Ramos (cell line): ENCODE results near the gene PRR23E.

Experiments used
- in situ Hi-C: fragments of 300-500 bp; cut with MboI; formaldehyde crosslinking; loops from one replicate; pipeline ENCODE4 v1.14.3; 2022; ENCODE audit warnings: low sequenced_read_pairs; ENCODE audit not compliant: unreplicated experiment

PRR23E gene

DNA sequence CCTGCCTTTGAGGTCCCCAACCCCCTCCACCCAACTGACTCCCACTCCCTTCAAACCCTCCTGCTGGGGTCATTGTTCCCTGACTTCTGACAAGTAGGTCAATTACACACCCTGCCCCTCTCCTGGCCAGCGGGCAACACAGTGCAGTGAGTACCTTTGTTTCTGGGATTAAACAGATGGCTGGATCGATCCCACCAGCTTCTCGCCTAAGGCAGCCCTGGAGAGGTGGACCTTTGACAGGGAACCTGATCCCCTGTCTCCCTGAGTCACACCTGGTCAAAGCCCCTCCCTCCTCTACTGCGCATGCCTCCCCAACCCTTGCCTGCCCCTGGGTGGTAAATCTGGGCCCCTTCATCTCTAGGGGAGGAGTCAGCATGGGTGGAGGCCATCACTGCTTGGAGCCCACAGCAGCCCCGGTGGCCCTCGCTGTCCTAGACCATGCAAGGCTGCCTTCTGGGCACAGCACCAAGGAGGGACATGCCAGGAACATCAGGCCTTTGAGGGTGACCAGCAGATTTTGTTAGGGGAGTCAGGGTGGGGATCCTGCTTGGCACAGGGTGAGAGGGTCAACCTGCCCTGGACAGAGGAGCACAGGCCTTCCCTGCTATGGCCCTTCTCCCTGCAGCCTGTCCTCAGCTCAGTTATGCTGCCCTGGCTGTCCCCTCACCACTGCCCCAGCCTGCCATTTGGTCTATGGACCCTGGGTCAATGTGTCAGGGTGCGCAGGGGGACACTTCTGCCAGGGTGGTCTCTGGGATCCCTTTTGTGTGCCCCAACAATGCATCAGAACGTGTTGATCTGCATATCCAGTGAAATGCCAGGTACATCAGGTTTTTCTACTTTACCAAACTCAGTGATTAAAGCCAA, 9.8 kb upstream of the PRR23E start:
- in situ Hi-C loops = no loop called here

DNA sequence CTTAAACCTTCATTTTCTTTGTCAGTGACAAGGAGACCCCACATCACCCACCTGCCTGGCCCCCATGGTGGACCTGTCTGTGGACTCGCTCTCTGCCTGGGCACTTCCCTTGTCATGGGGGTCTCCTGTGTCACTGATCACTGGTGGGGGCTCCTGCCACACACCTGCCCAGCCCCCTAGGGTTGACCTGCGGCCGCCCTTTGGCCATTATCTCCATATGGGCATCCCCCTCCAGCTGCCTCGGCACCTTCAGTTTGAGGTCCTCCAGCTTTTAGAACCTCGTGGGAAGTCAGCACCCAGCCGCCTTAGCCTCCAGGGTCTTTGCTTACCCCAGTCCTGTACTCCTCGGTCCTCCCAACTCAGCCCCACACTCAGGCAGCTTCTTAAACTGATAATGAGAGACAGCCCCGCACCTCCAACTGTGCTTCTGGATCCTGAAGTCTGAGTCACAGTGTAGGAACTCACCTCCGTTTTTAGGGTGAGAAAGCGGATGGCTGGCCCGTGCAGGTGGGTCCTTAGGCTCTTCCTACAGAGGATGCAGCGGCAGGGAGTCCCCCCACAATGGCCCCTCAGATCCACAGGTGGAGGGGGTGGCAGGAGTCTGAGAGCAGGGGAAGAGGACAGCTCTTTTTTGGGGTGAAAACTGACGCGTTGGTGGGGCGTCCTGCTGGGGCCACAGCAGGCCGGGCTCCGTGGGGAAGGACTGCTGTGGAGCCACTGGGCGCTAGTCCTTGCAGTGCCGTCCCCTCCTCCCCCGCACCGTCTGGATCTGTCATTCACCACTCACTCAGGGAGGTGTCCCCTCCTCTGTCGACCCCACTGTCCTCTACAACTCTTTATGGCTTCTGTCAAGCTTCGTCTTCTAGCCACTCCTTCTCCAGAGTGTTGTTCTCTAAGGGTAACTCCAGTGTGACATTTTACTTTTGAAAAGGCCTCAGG, 8.7 kb upstream of the PRR23E start:
- in situ Hi-C loops = no loop called here

DNA sequence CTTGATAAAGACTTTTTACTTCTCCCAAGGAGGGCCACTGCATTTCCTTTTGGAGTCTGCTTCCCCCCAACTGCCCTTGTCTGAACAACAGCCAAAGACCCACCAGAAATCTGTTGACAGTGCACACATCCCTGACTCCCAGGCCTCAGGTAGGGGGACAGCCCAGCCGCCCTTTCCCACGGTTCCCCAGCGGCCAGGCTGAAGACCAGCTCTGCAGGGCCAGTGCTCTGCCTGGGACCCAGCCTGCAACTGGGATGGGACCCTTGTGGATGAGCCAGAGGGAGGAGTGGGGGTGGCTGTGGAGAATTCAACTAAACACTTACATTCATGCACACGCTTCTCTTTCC, 8.1 kb upstream of the PRR23E start:
- in situ Hi-C loops = no loop called here

DNA sequence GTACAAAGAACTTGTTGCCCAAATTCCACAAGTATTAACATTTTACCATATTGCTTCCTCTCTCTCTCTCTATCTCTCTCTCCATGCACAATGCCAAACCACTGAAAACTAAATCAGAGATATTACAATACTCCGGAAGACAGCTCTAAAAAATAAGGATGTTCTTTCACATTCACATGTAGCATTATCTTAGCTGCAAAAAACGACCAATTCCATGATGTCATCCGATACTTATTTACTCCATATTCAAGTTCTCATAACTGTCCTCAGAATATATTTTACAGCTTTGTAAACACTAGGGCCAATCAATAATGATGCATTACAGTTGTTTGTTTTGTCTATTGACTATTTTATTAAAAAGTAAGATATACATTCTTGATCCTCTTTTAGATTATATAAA, 7.7 kb upstream of the PRR23E start:
- in situ Hi-C loops = no loop called here

DNA sequence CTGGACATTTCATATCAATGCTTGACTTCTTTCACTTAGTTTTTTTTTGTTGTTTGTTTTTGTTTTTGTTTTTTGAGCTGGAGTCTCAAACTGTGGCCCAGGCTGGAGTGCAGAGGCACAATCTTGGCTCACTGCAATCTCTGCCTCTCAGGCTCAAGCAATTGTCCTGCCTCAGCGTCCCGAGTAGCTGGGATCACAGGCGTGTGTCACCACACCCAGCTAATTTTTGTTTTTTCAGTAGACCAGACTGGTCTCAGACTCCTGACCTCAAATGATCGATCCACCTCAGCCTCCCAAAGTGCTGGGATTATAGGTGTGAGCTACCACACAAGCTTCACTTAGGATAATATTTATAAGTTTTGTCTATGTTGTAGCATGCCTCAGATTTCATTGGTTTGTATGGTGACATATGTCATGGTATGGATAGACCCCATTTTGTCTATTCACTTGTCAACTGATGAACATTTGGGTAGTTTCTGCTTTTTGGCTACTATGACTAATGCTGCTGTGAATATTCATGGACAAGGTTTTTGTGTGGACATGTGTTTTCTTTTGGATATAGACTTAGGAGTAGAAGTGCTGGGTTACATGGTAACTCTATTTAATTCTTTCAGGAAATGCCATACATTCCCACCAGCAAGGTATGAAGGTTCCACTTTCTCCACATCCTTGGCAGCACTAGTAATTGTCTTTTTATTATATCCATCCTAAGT, 6.8 kb upstream of the PRR23E start:
- in situ Hi-C loops = no loop called here

DNA sequence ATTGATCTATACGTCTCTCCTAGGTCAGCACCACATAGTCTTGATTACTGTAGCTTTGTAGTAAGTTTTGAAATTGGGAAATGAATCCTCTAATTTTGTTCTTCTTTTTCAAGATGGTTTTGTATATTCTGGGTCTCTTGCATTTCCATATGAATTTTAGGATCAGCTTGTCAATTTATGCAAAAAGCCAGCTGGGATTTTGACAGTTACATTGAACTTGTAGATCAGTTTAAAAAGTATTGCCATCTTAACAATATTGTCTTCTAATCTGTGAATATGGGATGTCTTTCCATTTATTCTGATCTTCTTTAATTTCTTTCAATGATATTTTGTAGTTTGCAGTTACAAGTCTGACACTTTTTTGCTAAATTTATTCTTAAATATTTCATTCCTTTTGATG, 5.6 kb upstream of the PRR23E start:
- in situ Hi-C loops = no loop called here

DNA sequence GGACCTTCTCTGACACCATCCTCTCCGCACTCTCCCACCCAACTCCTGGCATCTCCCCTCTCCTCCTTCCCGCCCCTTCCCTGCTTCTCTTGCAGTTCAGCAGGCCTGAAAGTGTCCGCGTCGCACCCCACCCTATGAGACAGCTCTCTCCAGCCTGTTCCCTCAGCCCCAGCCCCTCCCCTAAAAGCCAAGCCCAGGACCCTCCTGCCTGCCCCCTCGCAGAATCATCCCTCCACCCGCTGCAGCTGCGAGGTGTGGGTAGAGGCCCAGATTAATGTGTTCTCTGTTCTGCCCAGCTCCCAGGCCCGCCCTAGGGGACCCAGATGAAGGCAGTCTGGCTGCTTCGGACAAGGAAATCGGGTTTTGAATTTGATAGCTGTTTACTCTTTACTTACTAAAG, 410 bp downstream of the PRR23E start:
- in situ Hi-C loops = no loop called here

DNA sequence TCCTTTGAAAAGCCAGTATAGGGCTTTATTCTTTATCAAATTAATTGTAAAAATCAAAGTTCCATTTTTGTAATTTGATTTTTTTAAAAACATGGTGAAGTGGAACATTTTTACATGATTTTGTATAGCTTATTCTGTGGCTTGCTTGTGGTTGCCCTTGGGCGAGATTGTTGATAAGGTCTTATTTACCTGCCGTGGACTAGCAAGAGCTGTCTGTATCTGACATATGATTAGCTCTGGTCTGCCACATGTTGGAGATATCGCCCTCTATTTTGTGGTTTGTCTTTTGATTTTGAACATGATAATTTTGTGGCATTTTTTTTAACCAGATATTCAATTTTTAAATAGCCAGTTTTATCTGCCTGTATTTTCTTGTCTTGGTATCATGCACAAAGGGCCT, 844 bp downstream of the PRR23E start:
- in situ Hi-C loops = no loop called here

DNA sequence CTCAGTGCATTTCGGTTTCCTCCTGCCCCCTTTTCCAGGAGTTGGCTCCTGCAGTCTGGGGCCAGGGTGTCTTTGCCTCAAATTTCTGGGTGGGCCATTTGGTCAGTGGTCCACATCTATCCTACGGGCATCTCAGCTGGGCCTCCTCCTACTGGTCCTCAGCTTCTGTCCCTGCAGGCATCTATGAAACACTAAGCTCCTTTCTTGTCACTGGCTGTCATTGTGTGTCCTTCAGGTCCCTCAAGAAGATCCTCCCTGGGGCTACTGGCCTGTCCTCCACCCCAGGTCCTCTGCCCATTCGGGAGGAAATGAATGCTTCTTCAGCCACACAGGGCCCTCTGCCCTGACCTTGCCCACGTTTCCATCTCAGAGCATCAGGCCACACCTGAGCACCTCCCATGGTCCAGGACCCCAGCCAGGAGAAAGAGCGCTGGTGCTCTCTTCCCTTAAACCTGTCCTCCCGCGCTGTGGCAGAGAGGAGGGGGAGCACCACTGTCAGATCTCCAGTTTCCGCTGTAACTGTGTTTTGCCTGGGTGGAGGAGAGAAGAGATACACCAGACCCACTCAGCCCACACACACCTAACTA, 1.8 kb downstream of the PRR23E start:
- in situ Hi-C loops = no loop called here

DNA sequence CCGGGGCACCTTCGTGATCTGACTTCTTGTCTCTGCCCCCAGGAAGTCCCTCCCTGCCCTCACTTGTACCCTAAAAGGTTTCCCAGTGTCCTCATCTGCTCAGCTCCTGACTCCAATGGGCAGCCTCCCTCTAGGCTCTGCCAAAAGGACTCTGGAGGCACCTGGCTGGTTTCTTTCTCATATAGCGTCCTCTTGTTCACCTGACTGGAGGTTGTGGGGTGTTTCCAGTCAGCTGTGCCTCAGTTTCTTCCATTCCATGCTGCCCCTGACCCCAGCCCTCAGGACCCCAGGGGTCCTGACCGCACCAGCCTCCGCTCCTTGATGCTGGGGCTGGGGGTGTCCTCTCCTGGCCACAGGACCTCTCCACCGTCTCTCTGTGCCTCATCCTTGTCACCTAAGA, 2.5 kb downstream of the PRR23E start:
- in situ Hi-C loops = no loop called here

DNA sequence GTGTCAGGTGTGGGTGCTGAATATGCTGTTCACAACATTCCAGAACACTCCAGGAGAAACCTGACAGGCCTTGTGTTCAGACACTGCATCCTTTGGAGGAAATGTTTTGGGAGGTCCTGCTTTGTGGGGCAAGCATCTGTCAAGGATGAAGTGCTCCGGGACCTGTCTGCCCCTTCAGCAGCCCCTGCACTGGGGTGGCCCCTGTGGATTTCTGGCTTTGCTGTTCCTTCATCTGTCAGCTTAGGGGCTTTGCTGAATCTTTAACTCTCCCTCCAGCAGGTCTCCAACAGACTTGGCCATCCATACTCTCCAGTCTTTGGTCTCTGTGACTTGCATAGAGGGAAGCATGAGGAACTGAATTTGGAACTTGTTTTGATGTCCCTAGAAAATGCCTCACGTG, 3.1 kb downstream of the PRR23E start:
- in situ Hi-C loops = no loop called here

DNA sequence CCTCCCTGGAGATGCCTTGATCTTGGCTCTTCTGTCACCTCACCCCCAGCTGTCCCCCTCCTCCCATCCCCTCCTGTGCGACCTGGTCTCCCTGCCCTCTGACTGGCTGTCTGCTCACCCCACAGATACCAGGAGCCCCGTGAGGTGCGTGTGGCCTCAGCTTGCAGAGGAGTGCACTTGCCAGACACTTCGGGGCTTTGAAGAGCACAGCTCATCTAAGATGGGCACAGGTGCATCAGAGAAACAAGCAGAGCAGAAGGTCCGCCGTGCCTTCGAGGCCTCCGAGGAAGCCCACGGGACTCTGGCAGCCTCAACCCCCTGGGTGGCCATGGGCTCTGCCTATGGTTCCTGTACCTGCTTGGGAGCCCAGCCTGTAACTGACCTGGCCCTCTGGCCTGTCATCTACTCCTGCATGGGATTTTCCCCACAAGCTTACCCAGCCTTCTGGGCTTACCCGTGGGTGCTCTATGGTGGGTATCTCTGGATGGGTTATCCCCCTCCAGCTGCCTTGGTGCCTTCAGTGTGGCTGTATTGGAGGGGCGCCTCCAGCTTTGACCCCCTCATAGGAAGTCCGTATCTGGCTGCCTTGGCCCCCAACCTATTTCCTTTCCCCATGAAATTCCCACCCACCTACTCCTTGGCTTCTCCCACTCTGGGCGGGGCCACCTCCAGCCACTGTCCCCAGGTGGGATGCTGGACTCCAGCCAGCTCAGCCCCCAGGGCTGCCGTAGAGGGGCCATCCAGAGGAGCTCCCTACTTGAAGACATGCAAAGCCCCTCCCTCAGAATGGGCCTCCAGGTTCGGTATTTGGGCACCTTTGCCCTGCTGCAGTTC, 3.8 kb downstream of the PRR23E start:
- in situ Hi-C loops = no loop called here

DNA sequence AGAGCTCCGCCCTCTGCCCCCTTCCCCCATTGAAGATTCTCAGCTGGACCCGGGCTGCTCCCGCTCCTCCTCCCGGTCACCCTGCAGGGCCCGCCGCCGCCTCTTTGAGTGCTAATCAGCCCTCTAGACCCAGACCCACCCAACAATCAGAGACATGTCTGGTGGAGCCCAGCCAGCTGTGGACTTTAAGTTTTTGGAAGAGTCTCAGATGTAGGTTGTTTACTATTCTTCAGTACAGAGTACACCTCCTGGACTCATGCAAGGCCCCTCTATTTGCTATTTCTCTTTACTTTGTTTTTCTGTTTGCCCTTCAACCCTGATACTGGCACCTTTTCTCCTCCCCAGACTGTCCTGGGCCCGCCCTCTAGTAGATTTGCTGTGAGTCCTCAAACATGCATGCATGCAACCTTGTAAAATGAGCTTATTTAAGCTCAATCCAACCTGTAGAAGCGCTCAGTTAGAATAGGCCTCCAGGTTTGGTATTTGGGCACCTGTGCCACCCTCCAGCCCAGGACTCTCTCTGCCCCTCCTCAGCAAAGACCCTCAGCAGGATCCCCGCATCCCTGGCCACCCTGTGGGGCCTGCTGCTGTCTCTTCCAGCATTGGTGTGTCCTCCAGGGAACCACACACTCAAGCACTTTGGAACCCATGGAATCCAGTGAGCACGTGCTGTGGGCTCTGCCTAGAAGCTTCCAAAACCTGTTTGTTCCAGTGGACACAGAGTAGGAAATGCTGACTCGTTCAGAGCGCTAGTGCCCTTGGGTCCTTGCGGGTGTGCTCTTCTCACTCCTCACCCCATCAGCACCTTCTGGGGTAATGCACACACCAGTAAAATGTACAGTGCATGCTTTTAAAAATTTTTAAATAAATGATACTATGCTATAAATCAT, 4.6 kb downstream of the PRR23E start:
- in situ Hi-C loops = no loop called here

DNA sequence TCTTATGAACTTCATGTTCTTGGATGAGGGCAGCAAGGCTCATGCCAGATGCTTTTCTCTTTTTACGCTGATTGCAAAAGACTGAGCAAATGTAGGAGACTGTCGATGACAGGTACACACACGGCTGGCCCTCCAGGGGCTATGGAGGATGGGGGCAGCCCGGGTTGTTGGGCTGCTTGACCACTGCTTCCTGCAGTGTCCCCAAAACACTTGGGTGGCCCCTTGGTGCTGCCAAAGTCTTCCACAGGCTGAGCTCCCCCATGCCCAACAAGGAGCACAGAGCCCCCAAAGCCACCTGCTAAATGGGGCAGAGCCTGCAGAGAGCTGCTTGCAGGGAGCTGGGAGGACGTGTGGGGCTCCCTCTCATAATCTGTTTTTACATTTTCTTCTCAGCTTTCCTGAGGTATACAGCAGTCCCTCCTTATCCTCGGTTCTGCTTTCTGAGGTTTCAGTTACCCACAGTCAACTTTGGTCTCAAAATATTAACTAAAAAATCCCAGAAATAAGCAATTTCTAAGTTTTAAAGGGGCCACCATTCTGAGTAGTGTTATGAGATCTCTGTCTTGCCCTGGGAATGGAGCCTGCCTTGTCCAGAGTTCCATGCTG, 7.3 kb downstream of the PRR23E start:
- in situ Hi-C loops = no loop called here

DNA sequence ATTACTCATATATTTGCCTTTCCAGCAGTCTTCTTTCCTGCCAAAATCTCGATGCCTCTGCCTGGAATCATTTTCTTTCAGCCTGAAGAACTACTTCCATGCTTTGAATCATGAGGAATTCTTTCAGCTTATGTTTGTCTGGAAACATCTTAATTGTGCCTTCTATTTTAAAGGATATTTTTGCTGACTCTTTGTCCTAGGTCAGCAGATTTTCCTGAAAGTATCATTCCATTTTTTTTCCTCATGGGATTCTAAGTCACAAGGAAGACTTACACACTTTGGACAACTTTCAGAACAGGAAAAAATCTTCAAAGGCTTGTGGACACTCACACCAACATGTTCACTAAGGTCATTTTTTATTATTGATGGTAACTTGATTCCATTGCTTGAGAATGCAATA, 10.1 kb downstream of the PRR23E start:
- in situ Hi-C loops = no loop called here

DNA sequence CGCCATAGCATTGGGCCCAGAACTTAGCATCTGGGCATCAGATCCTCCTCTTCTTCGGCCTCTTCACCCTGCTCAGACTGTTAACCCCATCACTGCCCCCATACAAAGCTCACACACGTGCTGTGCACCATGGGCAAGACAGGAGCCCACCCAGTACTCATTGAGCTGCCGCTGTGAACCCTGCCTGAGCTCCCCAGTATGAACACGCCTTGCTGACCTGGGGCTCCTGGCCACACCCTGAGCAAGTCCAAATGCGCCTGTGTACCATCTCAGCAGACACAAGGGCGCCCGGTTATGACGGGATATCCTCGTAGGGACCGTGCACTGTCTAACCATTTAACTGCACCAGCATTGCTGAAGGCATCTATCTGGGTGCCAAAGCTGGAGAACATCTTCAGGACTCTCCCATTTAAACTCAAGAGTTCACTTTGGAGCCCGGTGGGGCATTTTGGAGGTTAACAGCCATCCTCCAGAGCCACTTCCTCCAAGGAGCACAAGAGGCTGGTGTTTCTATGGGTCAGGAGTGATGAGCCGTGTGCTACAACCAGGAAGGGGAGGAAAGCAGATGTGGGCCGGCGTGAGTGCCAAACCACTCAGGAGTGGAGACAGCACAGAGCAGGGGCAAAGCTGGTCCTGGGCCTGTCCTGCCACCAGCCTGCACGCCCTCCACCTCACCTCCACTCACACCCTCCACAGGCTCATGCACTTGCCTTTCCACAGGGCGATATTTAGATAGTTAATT, 12.1 kb downstream of the PRR23E start:
- in situ Hi-C loops = no loop called here

DNA sequence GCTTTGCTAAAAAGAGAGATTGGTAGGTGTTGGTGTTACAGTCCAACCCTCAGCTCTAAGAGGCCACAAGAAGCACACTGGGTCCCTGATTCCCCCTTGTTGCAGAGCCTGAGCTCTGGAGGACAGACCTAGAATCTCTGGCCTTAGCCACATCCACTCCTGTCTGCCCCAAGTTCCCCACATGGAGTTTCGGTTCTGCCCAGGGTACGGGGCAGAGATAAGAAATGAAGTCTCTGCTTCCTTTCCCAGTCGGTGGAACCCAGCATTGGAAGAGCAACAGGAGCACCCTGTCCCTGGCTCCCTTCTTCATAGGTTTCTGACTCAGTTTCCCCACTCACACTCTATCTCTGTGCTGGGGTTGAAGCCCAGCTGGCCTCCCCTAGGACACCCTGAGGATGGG, 13.2 kb downstream of the PRR23E start:
- in situ Hi-C loops = no loop called here
